Chondrocyte (in vitro differentiated cells): ENCODE data around the gene EPAS1. TPM values are rescaled to one million over a fixed set of nuclear protein-coding genes. Genes with fewer than 3 reads are reported as not detected.

Experiments used
- DNase-seq: peaks from one replicate; pipeline ENCODE4 v3.0.0; 2021; ENCODE audit warnings: mixed read lengths, low spot score
- H3K27ac Mint-ChIP-seq: one replicate; pipeline ENCODE4 v1.8.0; 2021; ENCODE audit warnings: mild to moderate bottlenecking, moderate library complexity, mixed read lengths; ENCODE audit not compliant: unreplicated experiment
- H3K27me3 Mint-ChIP-seq: 2 replicates; pipeline ENCODE4 v1.8.0; 2021; ENCODE audit warnings: low read depth, mixed read lengths
- H3K36me3 Mint-ChIP-seq: 2 replicates; pipeline ENCODE4 v1.8.0; 2021; ENCODE audit warnings: low read depth, mixed read lengths
- H3K4me1 Mint-ChIP-seq: 2 replicates; pipeline ENCODE4 v1.8.0; 2021; ENCODE audit warnings: low read depth, mild to moderate bottlenecking, mixed read lengths
- H3K4me3 Mint-ChIP-seq: one replicate; pipeline ENCODE4 v1.8.0; 2021; ENCODE audit warnings: mild to moderate bottlenecking, moderate library complexity, mixed read lengths; ENCODE audit not compliant: unreplicated experiment
- H3K9me3 Mint-ChIP-seq: 2 replicates; pipeline ENCODE4 v1.8.0; 2021; ENCODE audit warnings: low read depth, mixed read lengths
- long read RNA-seq: library from polyadenylated mRNA; stranded (forward); transcript quantifications from one replicate; pipeline ENCODE4 v2.0.0, GENCODE V29; 2021
- total RNA-seq: library from RNA; stranded (reverse); gene quantifications from 3 replicates; pipeline ENCODE4 v1.2.1, GENCODE V29; 2021
- TF ChIP-seq, protein P1 (sequence below): fragments of 200-600 bp; sonication (generic); IDR thresholded peaks from 2 replicates; pipeline ENCODE4 v1.5.0; 2021; ENCODE audit warnings: antibody characterized with exemption, mild to moderate bottlenecking, moderate library complexity

The EPAS1 gene
- total RNA-seq = 14.5 to 126 TPM (median 122 TPM) in 3 replicates
- long read RNA-seq, partial matches to known transcripts = 3 of 15 reads
- long read RNA-seq, other reads (novel, unspliced or antisense) = 9 of 15 reads

DNA sequence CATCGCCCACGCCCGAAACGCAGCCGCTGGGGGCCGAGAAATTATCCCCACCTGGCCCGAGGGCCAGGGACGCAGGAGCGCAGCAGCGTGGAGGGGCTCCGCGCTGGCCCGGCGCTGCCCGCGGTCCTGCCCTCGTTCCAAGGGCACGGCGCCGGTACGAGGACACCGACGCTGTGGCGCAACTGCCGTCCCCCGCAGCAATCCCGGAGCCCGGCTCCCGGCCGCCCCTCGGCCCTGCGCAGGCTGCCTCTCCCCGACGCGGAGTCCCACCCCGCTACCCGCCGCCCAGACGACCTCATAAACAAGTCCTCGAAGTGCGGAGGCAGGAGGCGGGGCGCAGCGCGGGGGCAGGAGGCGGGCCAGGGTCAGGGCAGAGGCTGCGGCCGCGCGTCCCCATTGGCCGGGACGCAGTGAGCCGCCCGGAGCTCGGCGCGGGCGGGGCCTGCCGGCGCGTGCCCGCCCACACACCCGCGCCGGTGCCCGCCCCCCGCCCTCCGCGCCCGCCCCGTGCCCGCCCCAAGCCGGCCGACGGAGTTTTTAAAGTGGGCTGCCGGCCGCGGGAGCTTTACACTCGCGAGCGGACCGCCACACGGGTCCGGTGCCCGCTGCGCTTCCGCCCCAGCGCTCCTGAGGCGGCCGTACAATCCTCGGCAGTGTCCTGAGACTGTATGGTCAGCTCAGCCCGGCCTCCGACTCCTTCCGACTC, at the start of gene EPAS1:
Gene EPAS1, plus strand, starts transcription at position 568 of the 706 bp plus-strand sequence. CDS start 505 bp downstream, outside the sequence.
- H3K4me3 Mint-ChIP-seq = peak within 1 kb of the TSS; percentile 93
- no peaks in the 10 kb centered on the region for H3K9me3 Mint-ChIP-seq
- H3K4me1 Mint-ChIP-seq = peaks cover 33% of the 10 kb centered on the region
- peak within 1 kb of the TSS; percentile 77 for H3K27ac Mint-ChIP-seq
- TF ChIP-seq, protein P1, sequence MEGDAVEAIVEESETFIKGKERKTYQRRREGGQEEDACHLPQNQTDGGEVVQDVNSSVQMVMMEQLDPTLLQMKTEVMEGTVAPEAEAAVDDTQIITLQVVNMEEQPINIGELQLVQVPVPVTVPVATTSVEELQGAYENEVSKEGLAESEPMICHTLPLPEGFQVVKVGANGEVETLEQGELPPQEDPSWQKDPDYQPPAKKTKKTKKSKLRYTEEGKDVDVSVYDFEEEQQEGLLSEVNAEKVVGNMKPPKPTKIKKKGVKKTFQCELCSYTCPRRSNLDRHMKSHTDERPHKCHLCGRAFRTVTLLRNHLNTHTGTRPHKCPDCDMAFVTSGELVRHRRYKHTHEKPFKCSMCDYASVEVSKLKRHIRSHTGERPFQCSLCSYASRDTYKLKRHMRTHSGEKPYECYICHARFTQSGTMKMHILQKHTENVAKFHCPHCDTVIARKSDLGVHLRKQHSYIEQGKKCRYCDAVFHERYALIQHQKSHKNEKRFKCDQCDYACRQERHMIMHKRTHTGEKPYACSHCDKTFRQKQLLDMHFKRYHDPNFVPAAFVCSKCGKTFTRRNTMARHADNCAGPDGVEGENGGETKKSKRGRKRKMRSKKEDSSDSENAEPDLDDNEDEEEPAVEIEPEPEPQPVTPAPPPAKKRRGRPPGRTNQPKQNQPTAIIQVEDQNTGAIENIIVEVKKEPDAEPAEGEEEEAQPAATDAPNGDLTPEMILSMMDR = peak; percentile 15
- no peak for DNase-seq
- peaks cover 1% of the 10 kb centered on the region for H3K36me3 Mint-ChIP-seq
- H3K27me3 Mint-ChIP-seq = no peaks in the 10 kb centered on the region

DNA sequence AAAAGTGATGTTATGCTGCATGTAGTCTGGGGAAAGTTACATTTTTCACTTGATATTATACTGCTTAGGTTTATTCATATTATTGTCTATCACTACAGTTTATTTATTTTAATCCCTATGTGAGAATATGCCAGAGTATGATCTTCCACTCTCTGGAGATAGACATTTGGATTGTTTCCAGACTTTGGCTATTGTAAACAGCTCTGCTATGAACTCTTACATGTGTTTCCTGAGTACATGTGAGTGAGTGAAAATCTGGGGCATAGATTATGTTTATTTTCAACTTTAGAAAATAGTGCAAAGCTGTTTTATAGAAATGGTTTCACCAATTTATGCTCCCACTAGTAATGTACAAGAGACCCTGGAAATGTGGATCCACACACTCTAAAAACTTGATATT, 49.0 kb upstream of the EPAS1 start:
- Mint-ChIP-seq H3K4me3 (no peak overlapping the region), H3K27ac (no peak overlapping the region), H3K9me3 (peaks cover 3% of the 10 kb centered on the region), H3K4me1 (peaks cover 18% of the 10 kb centered on the region), H3K36me3 (no peaks in the 10 kb centered on the region), H3K27me3 (peaks cover 2% of the 10 kb centered on the region)
- TF ChIP-seq, protein P1 = no peak
- DNase-seq = no peak

DNA sequence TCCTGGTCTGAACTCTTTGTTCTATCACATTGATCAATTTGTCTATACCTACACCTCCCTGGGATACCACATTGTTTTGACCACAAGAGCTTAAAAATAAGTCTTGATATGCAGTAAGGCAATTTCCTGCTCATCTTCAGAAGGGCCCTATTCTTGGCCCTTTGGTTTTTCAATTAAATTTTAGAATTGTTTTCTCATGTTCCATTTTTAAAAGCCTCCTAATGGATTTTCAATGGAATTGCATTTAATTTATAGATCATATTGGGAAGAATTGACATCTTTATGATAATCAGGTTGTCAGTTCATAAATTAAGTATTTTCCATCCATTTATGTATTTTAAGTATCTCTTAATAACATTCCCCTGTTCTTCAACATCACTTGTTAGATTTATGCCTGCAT, 47.6 kb upstream of the EPAS1 start:
- peaks cover 23% of the 10 kb centered on the region for H3K4me1 Mint-ChIP-seq
- no peaks in the 10 kb centered on the region for H3K36me3 Mint-ChIP-seq
- H3K4me3 Mint-ChIP-seq = no peak overlapping the region
- no peak overlapping the region for H3K27ac Mint-ChIP-seq
- H3K9me3 Mint-ChIP-seq = peaks cover 3% of the 10 kb centered on the region
- TF ChIP-seq, protein P1 = peak; percentile 52
- H3K27me3 Mint-ChIP-seq = peaks cover 2% of the 10 kb centered on the region
- no peak for DNase-seq

DNA sequence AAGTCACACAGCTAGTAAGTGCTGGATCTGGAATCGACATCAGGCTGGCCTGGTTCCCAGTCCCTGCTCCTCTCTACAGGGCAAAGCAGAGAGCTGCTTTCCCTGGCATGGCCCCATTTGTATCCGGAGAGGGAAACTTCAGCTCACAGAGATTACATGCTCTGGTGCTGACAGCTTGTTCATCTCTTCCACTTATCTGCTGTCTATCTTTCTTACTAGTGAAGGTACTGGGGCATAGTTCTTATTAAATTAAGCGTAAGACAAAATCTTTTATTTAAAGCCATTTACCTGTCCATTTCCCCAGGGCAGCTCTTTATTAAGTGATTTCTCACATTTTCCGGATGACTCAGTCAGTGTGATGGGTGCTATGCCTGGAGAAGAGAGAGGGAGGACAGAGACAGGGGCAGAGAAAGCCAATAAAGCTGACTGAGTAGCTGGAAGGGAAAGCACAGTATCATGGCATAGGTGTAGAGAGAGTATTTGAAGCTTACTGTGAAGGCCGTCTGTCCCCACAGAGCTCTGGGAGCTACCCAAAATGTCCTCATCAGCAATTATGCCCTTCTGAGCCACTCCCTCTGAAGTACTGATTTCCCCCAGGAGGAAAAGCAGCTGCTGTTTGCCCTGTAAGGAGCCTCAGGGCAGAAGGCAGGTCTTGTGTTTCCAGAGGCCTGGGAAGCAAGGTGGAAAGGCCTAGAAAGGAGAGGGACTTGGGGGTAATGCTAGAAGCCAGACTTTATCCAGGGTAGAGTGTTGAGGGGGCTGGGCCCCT, 44.1 kb upstream of the EPAS1 start:
- TF ChIP-seq, protein P1 = no peak
- Mint-ChIP-seq H3K4me1 (peaks cover 25% of the 10 kb centered on the region), H3K9me3 (no peaks in the 10 kb centered on the region), H3K27me3 (no peaks in the 10 kb centered on the region), H3K36me3 (no peaks in the 10 kb centered on the region), H3K27ac (peak overlapping the region; percentile 79), H3K4me3 (no peak overlapping the region)
- DNase-seq = no peak

DNA sequence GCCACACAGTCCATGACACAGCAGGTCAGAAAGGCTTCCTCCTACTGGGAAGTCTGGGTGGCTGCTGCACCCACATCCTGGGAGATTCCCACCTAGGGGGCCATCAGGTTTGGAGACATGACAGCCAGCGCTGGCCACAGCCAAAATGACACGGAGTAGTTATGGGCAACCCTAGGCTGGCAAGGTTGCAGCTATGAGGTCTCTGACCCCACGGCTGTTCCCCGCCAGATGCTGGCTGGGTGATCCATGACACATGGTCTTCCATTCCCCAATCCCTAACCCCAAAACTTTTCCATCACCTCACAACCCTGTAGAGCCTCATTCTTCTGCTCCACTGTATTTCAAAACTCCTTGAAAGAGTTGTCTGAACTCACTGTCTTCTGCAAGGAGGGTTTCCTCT, 42.7 kb upstream of the EPAS1 start:
- Mint-ChIP-seq H3K4me1 (peaks cover 29% of the 10 kb centered on the region), H3K9me3 (no peaks in the 10 kb centered on the region), H3K27ac (no peak overlapping the region), H3K36me3 (no peaks in the 10 kb centered on the region), H3K4me3 (no peak overlapping the region), H3K27me3 (no peaks in the 10 kb centered on the region)
- no peak for DNase-seq
- TF ChIP-seq, protein P1 = no peak
